Colonic mucosa (tissue), 4 donors: ENCODE results near the gene ZNF536. TPM values are rescaled to one million over a fixed set of nuclear protein-coding genes. Genes with fewer than 3 reads are reported as not detected.

Experiments used
- DNase-seq: peaks from one replicate; pipeline ENCODE4 v3.0.0-alpha.2; 2020
- H3K27ac ChIP-seq: fragments of 200-600 bp; one replicate; pipeline ENCODE4 v1.8.0; 2021
- H3K27me3 ChIP-seq: fragments of 200-600 bp; one replicate; pipeline ENCODE4 v1.8.0; 2021
- H3K36me3 ChIP-seq: fragments of 200-600 bp; one replicate; pipeline ENCODE4 v1.8.0; 2021
- H3K4me1 ChIP-seq: fragments of 200-600 bp; one replicate; pipeline ENCODE4 v1.8.0; 2021; ENCODE audit warnings: mild to moderate bottlenecking
- H3K4me3 ChIP-seq: fragments of 200-600 bp; one replicate; pipeline ENCODE4 v1.8.0; 2021
- H3K9ac ChIP-seq, 2 donors: one replicate each; pipeline ENCODE4 v1.7.0; 2013; ENCODE audit warnings: control low read depth in 2 of 2, low read depth in 2 of 2, low read length in 2 of 2
- H3K9me3 ChIP-seq: fragments of 200-600 bp; one replicate; pipeline ENCODE4 v1.8.0; 2021
- intact Hi-C: fragments of 100-400 bp; cut with DNase I; formaldehyde crosslinking; loops from one replicate; pipeline ENCODE4 v1.14.1; 2022
- total RNA-seq, 2 donors: library from RNA; stranded (reverse); fragmentation: NEBNext Ultra II Directional in 1 of 2; extraction: Animal tissue kit (Norgen Biotek cat#: 25700) in 1 of 2; gene quantifications; one replicate each; pipeline ENCODE4 v1.2.1, GENCODE V29; 2021
- TF ChIP-seq, protein P1 (sequence below): fragments of 200-600 bp; IDR thresholded peaks from one replicate; pipeline ENCODE4 v1.8.0; 2022; ENCODE audit warnings: antibody characterized with exemption, mild to moderate bottlenecking
- donor health status: healthy.
- donor health status: DM: no; HTN: no; CAD: no.
- donor health status: DM: no; HTN: no; CAD: no.

Gene ZNF536
- total RNA-seq, 2 donors from 2014 or later = 1.3 to 1.4 TPM

DNA sequence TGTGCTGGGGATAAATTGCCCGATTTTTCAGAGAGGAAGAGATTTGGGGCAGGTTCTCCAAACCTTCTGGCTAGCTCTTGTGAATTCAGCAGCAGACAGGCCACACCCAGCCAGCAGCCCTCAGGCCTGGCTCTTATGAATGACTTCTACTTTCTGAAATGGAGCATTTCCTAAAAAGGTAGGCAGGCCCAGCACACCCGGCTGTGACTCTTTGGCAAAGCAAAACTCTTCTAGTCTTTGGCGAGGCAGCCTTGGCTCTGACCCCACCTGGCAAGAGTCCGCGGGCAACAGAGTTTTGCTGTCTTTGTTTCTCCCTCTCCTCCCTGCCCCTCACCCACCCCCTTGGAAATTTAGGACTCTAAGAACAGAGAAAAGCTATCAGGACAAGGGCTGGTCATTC lies 221.2 kb downstream of the ZNF536 start:
- no peak for DNase-seq
- intact Hi-C loops = no loop called here
- Histone ChIP-seq H3K9ac (no peak overlapping the region), H3K4me3 (no peak overlapping the region), H3K27ac (no peak overlapping the region), H3K4me1 (no peaks in the 10 kb centered on the region), H3K9me3 (no peaks in the 10 kb centered on the region), H3K27me3 (no peaks in the 10 kb centered on the region), H3K36me3 (no peaks in the 10 kb centered on the region)
- TF ChIP-seq, protein P1, sequence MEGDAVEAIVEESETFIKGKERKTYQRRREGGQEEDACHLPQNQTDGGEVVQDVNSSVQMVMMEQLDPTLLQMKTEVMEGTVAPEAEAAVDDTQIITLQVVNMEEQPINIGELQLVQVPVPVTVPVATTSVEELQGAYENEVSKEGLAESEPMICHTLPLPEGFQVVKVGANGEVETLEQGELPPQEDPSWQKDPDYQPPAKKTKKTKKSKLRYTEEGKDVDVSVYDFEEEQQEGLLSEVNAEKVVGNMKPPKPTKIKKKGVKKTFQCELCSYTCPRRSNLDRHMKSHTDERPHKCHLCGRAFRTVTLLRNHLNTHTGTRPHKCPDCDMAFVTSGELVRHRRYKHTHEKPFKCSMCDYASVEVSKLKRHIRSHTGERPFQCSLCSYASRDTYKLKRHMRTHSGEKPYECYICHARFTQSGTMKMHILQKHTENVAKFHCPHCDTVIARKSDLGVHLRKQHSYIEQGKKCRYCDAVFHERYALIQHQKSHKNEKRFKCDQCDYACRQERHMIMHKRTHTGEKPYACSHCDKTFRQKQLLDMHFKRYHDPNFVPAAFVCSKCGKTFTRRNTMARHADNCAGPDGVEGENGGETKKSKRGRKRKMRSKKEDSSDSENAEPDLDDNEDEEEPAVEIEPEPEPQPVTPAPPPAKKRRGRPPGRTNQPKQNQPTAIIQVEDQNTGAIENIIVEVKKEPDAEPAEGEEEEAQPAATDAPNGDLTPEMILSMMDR = no peak

DNA sequence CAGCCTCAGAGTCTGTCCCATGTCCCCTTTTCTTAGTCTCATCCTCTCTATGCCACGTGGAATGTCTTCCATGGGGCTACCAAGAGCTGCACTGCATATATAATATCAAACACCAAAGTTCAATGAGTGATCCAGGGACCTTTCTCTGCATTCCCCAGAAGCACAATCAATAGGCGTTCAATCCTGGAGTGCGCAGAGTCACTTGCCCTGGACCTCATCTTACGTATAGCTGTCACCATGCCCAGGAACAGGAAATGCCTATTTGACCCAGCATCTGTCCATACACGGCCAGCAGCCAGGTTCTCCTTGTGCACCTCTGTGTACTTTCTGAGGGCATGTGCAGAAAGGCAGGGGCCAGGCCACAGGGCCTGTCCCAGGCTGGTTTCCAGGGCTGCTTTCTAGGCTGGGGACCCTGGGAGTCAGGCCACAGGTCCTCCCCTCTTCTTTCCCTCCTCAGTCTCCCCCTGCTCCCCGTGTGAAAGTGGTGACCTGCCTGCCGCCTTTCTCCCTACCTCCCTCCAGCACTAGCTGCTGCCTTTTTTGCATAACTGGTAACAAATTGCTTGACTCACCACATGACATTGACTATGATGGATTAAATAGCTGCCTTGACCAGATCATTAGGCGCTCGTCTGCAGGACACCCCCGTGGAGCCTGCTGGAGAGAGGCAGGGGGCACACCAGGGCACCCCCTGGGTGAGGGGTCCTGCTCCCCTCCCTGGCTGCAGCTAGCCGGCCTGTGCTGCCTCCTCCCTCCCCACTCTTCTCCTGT lies 222.0 kb downstream of the ZNF536 start:
- no peaks in the 10 kb centered on the region for H3K27me3 ChIP-seq
- no peak for DNase-seq
- intact Hi-C loops = no loop called here
- H3K4me3 ChIP-seq = no peak overlapping the region
- H3K4me1 ChIP-seq = no peaks in the 10 kb centered on the region
- H3K9me3 ChIP-seq = no peaks in the 10 kb centered on the region
- H3K9ac ChIP-seq = no peak overlapping the region
- H3K27ac ChIP-seq = no peak overlapping the region
- TF ChIP-seq, protein P1 = no peak
- H3K36me3 ChIP-seq = no peaks in the 10 kb centered on the region

DNA sequence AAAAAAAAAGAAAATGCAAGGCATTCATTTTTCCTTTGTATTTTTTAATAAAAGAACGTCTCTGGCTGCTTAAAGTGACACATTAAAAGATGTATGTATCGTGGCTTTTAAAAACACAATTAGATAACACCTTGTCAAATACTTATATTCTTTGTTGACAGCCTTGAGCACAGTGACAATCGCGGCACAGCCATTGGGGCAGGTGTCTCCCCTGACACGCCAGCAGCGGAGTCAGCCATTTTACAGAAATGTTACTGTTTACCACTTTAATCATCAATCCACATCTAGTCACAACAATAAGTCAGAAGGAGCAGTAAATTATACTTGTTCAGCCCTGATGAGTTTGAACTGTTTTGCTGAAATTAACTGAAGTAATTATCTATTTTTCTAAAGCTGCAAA lies 224.1 kb downstream of the ZNF536 start:
- Histone ChIP-seq H3K4me1 (no peaks in the 10 kb centered on the region), H3K4me3 (no peak overlapping the region), H3K36me3 (no peaks in the 10 kb centered on the region), H3K27ac (no peak overlapping the region), H3K9me3 (no peaks in the 10 kb centered on the region), H3K9ac (no peak overlapping the region), H3K27me3 (no peaks in the 10 kb centered on the region)
- intact Hi-C loops = no loop called here
- TF ChIP-seq, protein P1 = no peak
- DNase-seq = no peak

DNA sequence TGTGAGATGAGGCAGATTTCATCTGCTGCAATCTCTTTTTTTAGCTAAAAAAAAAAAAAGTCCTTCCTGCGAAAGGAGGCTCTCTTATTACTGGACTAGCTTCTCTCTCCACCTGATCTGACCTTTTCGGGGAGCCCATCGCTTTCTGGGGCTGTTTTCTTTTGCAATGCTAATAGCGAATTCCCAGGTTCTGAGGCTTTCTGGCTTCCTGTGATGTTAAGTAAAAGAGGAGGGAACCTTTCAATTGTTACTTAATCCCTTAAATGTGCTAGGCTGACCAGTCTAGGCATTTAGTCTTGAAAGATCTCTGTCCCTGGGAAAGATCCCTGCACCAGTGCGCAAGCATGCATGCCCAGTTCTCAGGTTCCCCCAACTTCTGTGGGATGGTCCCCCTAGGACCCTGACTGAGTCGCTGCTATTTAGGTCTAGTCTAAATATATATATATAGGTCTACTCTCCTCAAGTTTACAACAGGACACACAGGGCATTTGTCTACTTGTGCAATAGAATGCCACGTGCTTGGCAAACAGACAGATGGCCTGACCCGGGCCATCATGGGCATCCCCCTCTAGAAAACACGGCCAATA lies 224.7 kb downstream of the ZNF536 start:
- no peaks in the 10 kb centered on the region for H3K27me3 ChIP-seq
- H3K36me3 ChIP-seq = no peaks in the 10 kb centered on the region
- H3K9ac ChIP-seq = no peak overlapping the region
- H3K27ac ChIP-seq = no peak overlapping the region
- TF ChIP-seq, protein P1 = no peak
- no peaks in the 10 kb centered on the region for H3K4me1 ChIP-seq
- intact Hi-C loops = no loop called here
- DNase-seq = no peak
- H3K9me3 ChIP-seq = no peaks in the 10 kb centered on the region
- H3K4me3 ChIP-seq = no peak overlapping the region

DNA sequence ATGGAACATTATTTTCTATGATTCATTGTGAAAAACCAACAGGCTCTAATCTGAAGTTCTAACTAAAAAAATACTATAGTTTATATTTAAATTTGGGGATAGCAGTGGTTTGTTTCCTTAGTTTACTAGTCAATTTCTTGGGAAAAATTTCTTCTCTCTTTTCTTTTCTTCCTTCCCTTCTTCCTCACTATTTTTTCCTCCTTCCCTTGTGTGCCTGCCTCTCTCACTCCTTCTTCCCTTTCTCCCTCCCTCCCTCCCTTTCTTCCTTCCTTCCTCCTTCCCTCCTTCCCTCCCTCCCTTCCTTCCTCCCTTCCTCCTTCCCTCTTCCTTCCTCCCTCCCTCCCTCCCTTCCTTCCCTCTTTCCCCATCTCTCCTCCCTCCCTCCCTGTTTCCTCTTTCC lies 226.5 kb downstream of the ZNF536 start:
- Histone ChIP-seq H3K4me3 (no peak overlapping the region), H3K36me3 (no peaks in the 10 kb centered on the region), H3K9me3 (no peaks in the 10 kb centered on the region), H3K9ac (no peak overlapping the region), H3K4me1 (no peaks in the 10 kb centered on the region), H3K27ac (no peak overlapping the region), H3K27me3 (no peaks in the 10 kb centered on the region)
- intact Hi-C loops = no loop called here
- no peak for DNase-seq
- TF ChIP-seq, protein P1 = no peak
